Mesendoderm (in vitro differentiated cells): ENCODE results near the gene THADA.
"Not testable (repeated sequence)": the region's sequence is repeated elsewhere in the genome, so short reads cannot be mapped to it uniquely, and the experiment has no call there.

Experiments used
- DNase-seq: peaks from one replicate; pipeline ENCODE4 v3.0.0; 2013
- H2AK5ac ChIP-seq: 2 replicates; pipeline ENCODE4 v1.6.1; 2013; ENCODE audit warnings: low read length, inconsistent platforms
- H2BK120ac ChIP-seq: 2 replicates; pipeline ENCODE4 v1.6.1; 2013; ENCODE audit warnings: low read depth, mild to moderate bottlenecking, low read length, moderate library complexity, mixed read lengths
- H2BK15ac ChIP-seq: replicated peaks from 2 replicates; pipeline ENCODE4 v1.6.1; 2013; ENCODE audit warnings: low read depth, mild to moderate bottlenecking, moderate library complexity
- H2BK5ac ChIP-seq: 2 replicates; pipeline ENCODE4 v1.6.1; 2013; ENCODE audit warnings: low read length, inconsistent platforms
- H3K18ac ChIP-seq: 2 replicates; pipeline ENCODE4 v1.6.1; 2013; ENCODE audit warnings: mild to moderate bottlenecking, low read length, mixed read lengths
- H3K23ac ChIP-seq: one replicate; pipeline ENCODE4 v1.6.1; 2013; ENCODE audit warnings: low read length
- H3K27ac ChIP-seq: 2 replicates; pipeline ENCODE4 v1.5.1; 2013; ENCODE audit warnings: low read depth, mild to moderate bottlenecking, inconsistent platforms, low read length, moderate library complexity
- H3K27me3 ChIP-seq: 2 replicates; pipeline ENCODE4 v1.6.1; 2013; ENCODE audit warnings: low read length, control low read depth, mild to moderate bottlenecking, inconsistent platforms; ENCODE audit not compliant: insufficient read depth, poor library complexity
- H3K36me3 ChIP-seq: 2 replicates; pipeline ENCODE4 v1.6.1; 2013; ENCODE audit warnings: low read length, inconsistent platforms; ENCODE audit not compliant: control insufficient read depth, insufficient read depth
- H3K4ac ChIP-seq: one replicate; pipeline ENCODE4 v1.6.1; 2013; ENCODE audit warnings: low read depth, mild to moderate bottlenecking, low read length, moderate library complexity
- H3K4me1 ChIP-seq: 2 replicates; pipeline ENCODE4 v1.6.1; 2013; ENCODE audit warnings: low read depth, low read length, inconsistent platforms; ENCODE audit not compliant: control insufficient read depth
- H3K4me2 ChIP-seq: 2 replicates; pipeline ENCODE4 v1.6.1; 2013; ENCODE audit warnings: low read length
- H3K4me3 ChIP-seq: 2 replicates; pipeline ENCODE4 v1.5.1; 2013; ENCODE audit warnings: mild to moderate bottlenecking, low read length
- H3K56ac ChIP-seq: one replicate; pipeline ENCODE4 v1.6.1; 2013; ENCODE audit warnings: low read length
- H3K79me1 ChIP-seq: 2 replicates; pipeline ENCODE4 v1.6.1; 2013; ENCODE audit warnings: low read length, inconsistent platforms
- H3K79me2 ChIP-seq: 2 replicates; pipeline ENCODE4 v1.6.1; 2013; ENCODE audit warnings: mild to moderate bottlenecking, low read length; ENCODE audit not compliant: control insufficient read depth, insufficient read depth
- H3K9ac ChIP-seq: 2 replicates; pipeline ENCODE4 v1.6.1; 2013; ENCODE audit warnings: low read length, inconsistent platforms
- H4K5ac ChIP-seq: one replicate; pipeline ENCODE4 v1.6.1; 2013; ENCODE audit warnings: low read length
- H4K8ac ChIP-seq: one replicate; pipeline ENCODE4 v1.6.1; 2013; ENCODE audit warnings: low read depth, mild to moderate bottlenecking, control low read depth, low read length, moderate library complexity
- WGBS: extraction: QIAGEN DNeasy Blood & Tissue Kit; methylation state at CpG from one replicate; pipeline ENCODE4 v1.1.7; 2013; ENCODE audit warnings: low lambda C conversion rate, missing lambda C conversion rate; ENCODE audit not compliant: insufficient coverage; ENCODE audit errors: extremely low coverage; 5-methylcytosine and 5-hydroxymethylcytosine counted together

The THADA gene

DNA sequence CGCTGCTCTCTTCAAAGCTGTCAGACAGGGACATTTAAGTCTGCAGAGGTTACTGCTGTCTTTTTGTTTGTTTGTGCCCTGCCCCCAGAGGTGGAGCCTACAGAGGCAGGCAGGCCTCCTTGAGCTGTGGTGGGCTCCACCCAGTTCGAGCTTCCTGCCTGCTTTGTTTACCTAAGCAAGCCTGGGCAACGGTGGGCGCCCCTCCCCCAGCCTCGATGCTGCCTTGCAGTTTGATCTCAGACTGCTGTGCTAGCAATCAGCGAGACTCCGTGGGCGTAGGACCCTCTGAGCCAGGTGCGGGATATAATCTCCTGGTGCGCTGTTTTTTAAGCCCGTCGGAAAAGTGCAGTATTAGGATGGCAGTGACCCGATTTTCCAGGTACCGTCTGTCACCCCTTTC lies 47.5 kb downstream of the THADA start:
- DNase-seq, H3K36me3 ChIP-seq, H3K9ac ChIP-seq, H4K8ac ChIP-seq, H3K79me2 ChIP-seq, H3K27ac ChIP-seq, H3K23ac ChIP-seq, H3K18ac ChIP-seq, H3K79me1 ChIP-seq, H4K5ac ChIP-seq, H3K56ac ChIP-seq, H3K4me2 ChIP-seq, H2BK5ac ChIP-seq, H3K4me1 ChIP-seq, H3K27me3 ChIP-seq, H2AK5ac ChIP-seq, H3K4ac ChIP-seq, H2BK120ac ChIP-seq, H2BK15ac ChIP-seq, H3K4me3 ChIP-seq: not testable (repeated sequence)
- WGBS: no CpG with 5 or more reads among the region's 14 CpGs

DNA sequence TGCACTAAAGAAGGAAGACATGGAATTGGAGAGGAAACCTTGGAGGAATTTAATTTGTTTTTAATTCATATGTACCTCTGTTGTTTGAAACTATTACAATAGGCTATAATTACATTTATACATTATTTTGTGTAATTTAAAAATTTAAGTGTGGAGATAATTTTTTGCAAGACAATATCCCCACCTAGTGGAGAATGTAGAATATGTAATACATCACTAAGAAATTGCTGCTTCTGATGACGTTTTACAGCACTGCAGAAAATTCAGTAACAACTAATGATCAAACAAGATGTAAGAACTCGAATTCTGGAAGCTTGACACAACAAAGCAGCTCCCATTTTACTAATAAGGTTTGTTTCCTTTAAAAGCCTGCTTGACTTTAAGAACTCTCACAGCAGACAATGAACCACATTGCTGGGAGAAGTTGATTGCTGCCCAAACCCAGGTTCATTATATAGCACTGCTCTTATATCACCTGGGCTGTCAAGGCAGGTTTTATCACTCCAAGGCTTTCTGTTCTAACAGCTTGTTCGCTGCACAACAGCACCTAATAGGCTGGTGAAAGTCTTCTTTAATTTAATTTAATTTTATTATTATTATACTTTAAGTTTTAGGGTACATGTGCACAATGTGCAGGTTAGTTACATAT lies 53.4 kb downstream of the THADA start:
- Histone ChIP-seq H2AK5ac (no peak overlapping the region), H3K27ac (no peak overlapping the region), H3K79me2 (no peaks in the 10 kb centered on the region), H2BK15ac (no peak overlapping the region), H3K56ac (no peak overlapping the region), H2BK120ac (no peak overlapping the region), H3K4ac (no peak overlapping the region), H3K36me3 (peaks cover 1% of the 10 kb centered on the region), H3K4me2 (no peak overlapping the region), H3K4me1 (no peaks in the 10 kb centered on the region), H3K4me3 (no peak overlapping the region), H3K79me1 (no peaks in the 10 kb centered on the region), H3K9ac (no peak overlapping the region), H3K23ac (no peak overlapping the region), H3K18ac (no peak overlapping the region), H4K8ac (no peak overlapping the region), H2BK5ac (no peak overlapping the region), H3K27me3 (no peaks in the 10 kb centered on the region), H4K5ac (no peak overlapping the region)
- WGBS: no CpG with 5 or more reads among the region's 3 CpGs
- DNase-seq: peak; percentile 35

GRCh38 chr2:43541165-43541564 lies 54.7 kb downstream of the THADA start:
- no peak overlapping the region for H4K8ac ChIP-seq
- no peak overlapping the region for H4K5ac ChIP-seq
- H3K27me3 ChIP-seq: no peaks in the 10 kb centered on the region
- H3K36me3 ChIP-seq: peaks cover 1% of the 10 kb centered on the region
- no peak overlapping the region for H3K4ac ChIP-seq
- H2BK5ac ChIP-seq: no peak overlapping the region
- no peaks in the 10 kb centered on the region for H3K79me1 ChIP-seq
- no peak overlapping the region for H3K4me3 ChIP-seq
- no peak overlapping the region for H2BK15ac ChIP-seq
- H3K56ac ChIP-seq: no peak overlapping the region
- no peak overlapping the region for H3K18ac ChIP-seq
- H3K9ac ChIP-seq: no peak overlapping the region
- no peak overlapping the region for H3K4me2 ChIP-seq
- no peaks in the 10 kb centered on the region for H3K79me2 ChIP-seq
- 100% methylated on average over 2 of the region's 6 CpGs for WGBS
- DNase-seq: no peak
- H3K27ac ChIP-seq: no peak overlapping the region
- H3K4me1 ChIP-seq: no peaks in the 10 kb centered on the region
- H2AK5ac ChIP-seq: no peak overlapping the region
- no peak overlapping the region for H3K23ac ChIP-seq
- no peak overlapping the region for H2BK120ac ChIP-seq

DNA sequence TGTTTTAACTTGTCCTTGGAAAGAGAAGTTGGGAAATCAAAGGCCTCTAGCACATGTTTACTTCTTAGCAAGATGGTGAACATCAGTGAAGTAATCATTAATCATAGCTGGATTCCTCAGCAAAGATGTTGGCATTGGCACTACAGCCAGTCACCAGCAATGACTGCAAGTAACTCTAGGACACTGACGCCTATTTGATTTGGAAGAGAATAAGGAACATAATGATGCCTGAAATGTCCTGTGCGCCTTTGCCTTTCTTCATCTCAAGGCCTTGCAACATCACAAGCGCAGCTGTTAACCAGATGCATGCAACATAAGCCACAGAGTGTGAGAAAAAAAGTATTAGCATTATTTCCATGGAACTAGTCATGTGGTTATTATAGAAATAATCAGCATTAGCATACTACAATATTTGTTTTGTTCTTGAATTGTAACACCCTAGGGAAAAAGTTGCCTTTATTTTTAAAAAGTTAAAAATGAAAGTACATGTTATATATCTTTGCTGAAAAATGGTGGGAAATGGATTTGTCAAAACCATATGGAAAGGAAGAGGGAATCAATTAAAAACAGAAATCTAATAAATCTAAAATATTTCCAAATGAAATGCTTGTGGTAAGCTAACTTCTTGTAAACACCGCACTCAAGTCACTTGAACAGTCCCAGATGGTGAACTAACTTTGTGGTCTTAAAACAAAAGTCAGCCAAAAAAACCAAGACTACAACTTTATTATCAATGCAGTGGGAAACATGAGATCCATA lies 55.6 kb downstream of the THADA start:
- no peak overlapping the region for H2BK5ac ChIP-seq
- no peak overlapping the region for H3K18ac ChIP-seq
- no peak overlapping the region for H2BK120ac ChIP-seq
- no peak overlapping the region for H3K56ac ChIP-seq
- H3K4ac ChIP-seq: no peak overlapping the region
- WGBS: no CpG with 5 or more reads among the region's 4 CpGs
- peaks cover 1% of the 10 kb centered on the region for H3K36me3 ChIP-seq
- H4K5ac ChIP-seq: no peak overlapping the region
- no peak overlapping the region for H3K4me2 ChIP-seq
- no peaks in the 10 kb centered on the region for H3K79me2 ChIP-seq
- no peak overlapping the region for H3K23ac ChIP-seq
- no peak for DNase-seq
- H3K27ac ChIP-seq: no peak overlapping the region
- no peak overlapping the region for H3K9ac ChIP-seq
- H2AK5ac ChIP-seq: no peak overlapping the region
- no peaks in the 10 kb centered on the region for H3K27me3 ChIP-seq
- no peaks in the 10 kb centered on the region for H3K79me1 ChIP-seq
- no peaks in the 10 kb centered on the region for H3K4me1 ChIP-seq
- no peak overlapping the region for H4K8ac ChIP-seq
- H3K4me3 ChIP-seq: no peak overlapping the region
- no peak overlapping the region for H2BK15ac ChIP-seq

- Histone ChIP-seq H2BK15ac (no peak overlapping the region), H3K18ac (no peak overlapping the region), H3K27ac (no peak overlapping the region), H3K4me2 (no peak overlapping the region), H3K79me1 (no peaks in the 10 kb centered on the region), H2BK120ac (no peak overlapping the region), H3K4me1 (no peaks in the 10 kb centered on the region), H3K4ac (no peak overlapping the region), H3K79me2 (no peaks in the 10 kb centered on the region), H3K23ac (no peak overlapping the region), H4K8ac (no peak overlapping the region), H2AK5ac (no peak overlapping the region), H4K5ac (no peak overlapping the region), H3K56ac (no peak overlapping the region), H3K4me3 (no peak overlapping the region), H3K36me3 (peaks cover 1% of the 10 kb centered on the region), H2BK5ac (no peak overlapping the region), H3K9ac (no peak overlapping the region), H3K27me3 (no peaks in the 10 kb centered on the region)
- WGBS: no CpG with 5 or more reads among the region's 5 CpGs
- DNase-seq: no peak
Measured at GRCh38 chr2:43539436-43539835, 56.4 kb downstream of the THADA start.
